Ovary (tissue), 3 donors: ENCODE measurements around the gene AUTS2.

ENCODE experiments used
- EP300 ChIP-seq: sonication (generic); formaldehyde crosslinking; IDR thresholded peaks from one replicate; pipeline ENCODE4 v1.6.1; 2017; ENCODE audit warnings: antibody characterized with exemption
- POLR2A ChIP-seq: fragments of 450-650 bp; IDR thresholded peaks from one replicate; pipeline ENCODE4 v1.6.1; 2017; ENCODE audit warnings: antibody characterized with exemption, mild to moderate bottlenecking, moderate library complexity
- TF ChIP-seq, protein P1 (sequence below), 3 donors: fragments of 450-650 bp in 2 of 3; fragments of 200-600 bp in 1 of 3; IDR thresholded peaks; one replicate each; pipeline versions ENCODE4 v1.5.1 to v1.8.0; 2016 to 2022; ENCODE audit warnings: antibody characterized with exemption in 3 of 3, mild to moderate bottlenecking in 1 of 3
- donor health status: DM: no; HTN: no; CAD: no.

DNA sequence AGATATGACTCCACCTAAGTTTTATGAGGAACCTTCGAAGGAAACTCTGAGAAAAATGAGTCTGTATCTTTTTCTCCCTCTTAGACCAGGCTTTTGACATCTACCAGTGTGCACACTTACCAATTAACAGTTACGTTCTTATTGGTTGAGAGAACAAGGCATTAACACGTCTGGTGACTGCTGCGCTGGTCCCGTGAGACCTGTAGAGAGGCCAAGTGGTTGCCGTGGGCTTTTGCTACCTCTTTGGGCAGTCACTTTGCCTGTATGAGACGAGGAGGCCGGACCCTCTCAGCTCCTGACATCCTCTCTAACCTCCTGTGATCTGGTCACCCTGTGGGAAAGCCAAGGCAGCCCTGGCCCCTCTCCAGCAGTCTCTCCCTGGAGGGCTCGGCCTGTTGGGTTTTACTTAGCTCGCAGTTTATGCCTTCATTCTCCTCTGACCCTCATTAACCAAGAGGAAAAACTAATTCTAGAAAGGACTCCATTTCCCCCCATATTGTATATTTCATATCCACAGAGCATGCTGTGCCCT, 1019.8 kb downstream of the AUTS2 start:
- TF ChIP-seq, protein P1, sequence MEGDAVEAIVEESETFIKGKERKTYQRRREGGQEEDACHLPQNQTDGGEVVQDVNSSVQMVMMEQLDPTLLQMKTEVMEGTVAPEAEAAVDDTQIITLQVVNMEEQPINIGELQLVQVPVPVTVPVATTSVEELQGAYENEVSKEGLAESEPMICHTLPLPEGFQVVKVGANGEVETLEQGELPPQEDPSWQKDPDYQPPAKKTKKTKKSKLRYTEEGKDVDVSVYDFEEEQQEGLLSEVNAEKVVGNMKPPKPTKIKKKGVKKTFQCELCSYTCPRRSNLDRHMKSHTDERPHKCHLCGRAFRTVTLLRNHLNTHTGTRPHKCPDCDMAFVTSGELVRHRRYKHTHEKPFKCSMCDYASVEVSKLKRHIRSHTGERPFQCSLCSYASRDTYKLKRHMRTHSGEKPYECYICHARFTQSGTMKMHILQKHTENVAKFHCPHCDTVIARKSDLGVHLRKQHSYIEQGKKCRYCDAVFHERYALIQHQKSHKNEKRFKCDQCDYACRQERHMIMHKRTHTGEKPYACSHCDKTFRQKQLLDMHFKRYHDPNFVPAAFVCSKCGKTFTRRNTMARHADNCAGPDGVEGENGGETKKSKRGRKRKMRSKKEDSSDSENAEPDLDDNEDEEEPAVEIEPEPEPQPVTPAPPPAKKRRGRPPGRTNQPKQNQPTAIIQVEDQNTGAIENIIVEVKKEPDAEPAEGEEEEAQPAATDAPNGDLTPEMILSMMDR (IDR thresholded peaks at IDR 0.05), result no peak
- TF ChIP-seq POLR2A, result no peak
- TF ChIP-seq EP300, result no peak
